Measurements from ENCODE around the gene JMJD4.

JMJD4 gene

DNA sequence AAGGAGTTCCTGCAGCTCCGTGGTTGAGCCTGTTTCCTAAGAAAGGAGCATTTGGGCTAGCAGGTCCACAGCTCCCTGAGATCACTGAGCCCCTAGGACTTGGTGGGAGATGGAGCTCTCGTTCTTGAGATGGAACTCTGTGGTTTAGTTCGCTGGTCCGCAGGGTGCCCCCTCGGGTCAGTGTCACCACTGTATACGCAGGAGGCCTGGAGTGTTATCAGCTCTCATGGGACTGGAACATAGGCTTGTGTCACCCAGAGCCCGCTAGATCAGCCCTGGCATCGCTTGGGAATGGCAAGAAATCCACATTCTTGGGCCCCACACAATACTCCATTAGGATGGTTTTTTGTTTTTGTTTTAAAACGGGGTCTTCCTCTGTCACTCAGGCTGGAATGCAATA, 3.7 kb upstream of the JMJD4 start:
- no peak for TF ChIP-seq CTCF (IDR thresholded peaks at IDR 0.05)

GRCh38 chr1:227736814-227737432, 1.8 kb upstream of the JMJD4 start:
- TF ChIP-seq CTCF (IDR thresholded peaks at IDR 0.05): no peak

- no peak for TF ChIP-seq CTCF (IDR thresholded peaks at IDR 0.05)
Observed at GRCh38 chr1:227735539-227736285, 610 bp upstream of the JMJD4 start.

DNA sequence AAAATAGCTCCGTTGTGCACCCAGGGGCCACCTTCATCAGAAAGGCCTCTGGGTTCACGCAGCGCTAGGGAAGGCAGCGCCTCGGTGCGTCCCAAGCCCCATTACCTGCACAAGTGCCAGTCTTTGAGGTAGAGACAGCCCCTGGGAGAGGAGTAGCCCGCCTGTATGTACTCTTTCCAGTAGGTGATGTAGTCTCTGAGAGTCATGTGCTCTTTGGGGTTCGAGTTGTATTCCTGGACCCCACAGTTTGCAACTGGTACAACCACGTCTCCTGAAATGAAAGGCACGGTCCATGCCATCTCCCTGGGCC, 601 bp downstream of the JMJD4 start:
- no peak for TF ChIP-seq CTCF (IDR thresholded peaks at IDR 0.05)

DNA sequence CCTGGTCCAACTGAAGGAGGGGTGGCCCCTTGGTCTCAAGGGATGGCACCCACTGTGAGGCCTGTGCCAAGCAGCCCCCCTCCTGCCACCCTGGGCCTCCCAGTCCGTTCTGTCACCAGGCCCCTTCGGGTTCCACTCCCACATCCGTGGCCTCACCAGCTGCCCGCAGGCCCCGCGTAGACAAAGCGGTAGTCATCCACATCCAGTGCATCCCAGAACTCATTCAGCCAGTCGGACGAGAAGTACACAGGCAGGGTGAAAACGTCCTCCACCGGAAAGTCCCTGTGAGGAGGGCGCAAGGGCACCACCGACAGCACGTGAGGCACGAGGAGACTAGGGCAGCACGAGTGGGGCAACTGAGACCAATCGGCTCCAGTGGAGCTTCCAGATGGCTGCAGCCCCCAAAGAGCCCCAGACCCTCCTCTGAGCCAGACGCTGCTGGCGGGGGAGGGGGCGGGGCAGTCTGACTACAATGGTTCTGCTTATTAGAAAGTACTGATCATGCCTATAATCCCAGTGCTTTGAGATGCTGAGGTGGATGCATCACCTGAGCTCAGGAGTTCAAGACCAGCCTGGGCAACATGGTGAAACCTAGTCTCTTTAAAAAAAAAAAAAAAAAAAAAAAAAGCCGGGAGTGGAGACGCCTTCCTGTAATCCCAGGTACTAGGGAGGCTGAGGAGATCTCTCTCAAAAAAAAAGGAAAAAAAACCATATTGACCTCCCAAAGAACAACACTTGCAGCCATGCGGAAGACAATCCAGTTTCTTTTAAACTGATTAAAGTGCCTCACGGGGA, 1.2 kb downstream of the JMJD4 start:
- no peak for TF ChIP-seq CTCF (IDR thresholded peaks at IDR 0.05)

DNA sequence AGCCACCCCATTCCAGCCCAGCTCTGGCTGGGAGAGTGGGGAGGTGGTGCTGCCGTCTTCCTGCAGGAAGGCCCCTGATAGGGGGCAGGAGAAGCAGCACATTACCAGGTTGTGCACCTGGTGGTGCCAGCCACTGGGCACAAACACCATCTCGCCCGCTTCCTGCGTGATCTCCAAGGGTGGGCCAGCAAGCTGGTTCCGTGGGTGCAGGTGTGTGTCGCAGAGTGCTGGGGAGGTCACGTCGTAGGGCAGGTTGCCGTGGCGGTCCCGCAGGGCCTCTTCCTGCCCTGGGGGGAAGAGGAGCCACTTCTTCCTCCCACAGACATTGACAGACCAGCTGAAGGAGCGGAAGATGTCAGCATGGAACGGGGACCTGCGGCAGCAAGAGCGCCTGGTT, 1.8 kb downstream of the JMJD4 start:
- no peak for TF ChIP-seq CTCF (IDR thresholded peaks at IDR 0.05)

DNA sequence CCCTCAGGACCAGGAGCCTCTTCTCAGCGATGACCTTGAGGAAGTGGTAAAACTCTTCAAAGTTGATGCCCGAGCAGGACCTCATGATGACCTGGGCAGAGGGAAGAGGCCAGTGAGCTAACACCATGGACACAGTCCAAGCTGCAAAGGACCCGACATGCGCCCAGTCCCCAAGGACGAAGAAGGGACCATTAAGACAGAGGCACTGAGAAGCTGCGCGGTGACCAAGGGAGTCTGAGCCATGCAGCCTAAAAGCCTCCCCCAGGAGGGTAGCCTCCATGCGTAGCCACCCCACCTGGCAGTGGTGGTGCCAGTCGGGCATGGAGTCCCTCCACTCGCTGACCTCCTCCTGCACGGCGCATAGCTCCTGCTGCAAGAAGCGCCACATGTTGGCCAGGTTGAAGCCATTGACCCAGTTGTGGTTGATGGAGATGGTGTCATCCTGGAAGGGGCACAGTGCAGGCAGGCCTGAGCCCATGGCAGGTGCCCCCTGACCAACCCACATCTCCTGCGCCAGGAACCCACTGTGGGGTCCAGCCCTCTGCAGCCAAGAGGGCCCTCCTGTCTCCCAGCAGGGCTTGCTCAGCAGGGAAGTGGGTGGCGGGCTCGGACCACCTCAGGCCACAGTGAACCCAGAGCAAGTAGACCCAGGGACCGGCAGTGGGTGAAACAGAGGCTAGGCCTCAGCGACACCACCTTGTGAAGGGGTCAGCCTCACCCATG, 2.4 kb downstream of the JMJD4 start:
- no peak for TF ChIP-seq CTCF (IDR thresholded peaks at IDR 0.05)
